HG03354 (cell line): ENCODE results near the gene TRAPPC10.

Experiments used
- ATAC-seq: cut with Tn5 transposase; IDR thresholded peaks from one replicate; pipeline ENCODE4 v1.9.1; 2021; ENCODE audit warnings: mild to moderate bottlenecking; ENCODE audit not compliant: unreplicated experiment, poor library complexity, severe bottlenecking

The TRAPPC10 gene

GRCh38 chr21:43997766-43998742, 14.1 kb upstream of the TRAPPC10 start:
- ATAC-seq, result no peak

- no peak for ATAC-seq
Observed at GRCh38 chr21:44000360-44000759, 11.7 kb upstream of the TRAPPC10 start.

GRCh38 chr21:44002511-44002910, 9.6 kb upstream of the TRAPPC10 start:
- ATAC-seq, result no peak

- ATAC-seq, result no peak
Observed at GRCh38 chr21:44003307-44003966, 8.7 kb upstream of the TRAPPC10 start.

GRCh38 chr21:44005071-44005470, 7.0 kb upstream of the TRAPPC10 start:
- no peak for ATAC-seq

- no peak for ATAC-seq
Observed at GRCh38 chr21:44005593-44005992, 6.5 kb upstream of the TRAPPC10 start.

- no peak for ATAC-seq
Observed at GRCh38 chr21:44006017-44006619, 6.0 kb upstream of the TRAPPC10 start.

GRCh38 chr21:44006656-44007055, 5.5 kb upstream of the TRAPPC10 start:
- no peak for ATAC-seq

GRCh38 chr21:44010429-44010828, 1.7 kb upstream of the TRAPPC10 start:
- ATAC-seq, result no peak

- no peak for ATAC-seq
Observed at GRCh38 chr21:44011123-44011522, 986 bp upstream of the TRAPPC10 start.

- ATAC-seq, result peak; percentile 65
Observed at GRCh38 chr21:44012474-44013379, 618 bp downstream of the TRAPPC10 start.

- no peak for ATAC-seq
Observed at GRCh38 chr21:44013380-44014088, 1.4 kb downstream of the TRAPPC10 start.

- no peak for ATAC-seq
Observed at GRCh38 chr21:44017601-44018000, 5.5 kb downstream of the TRAPPC10 start.

- ATAC-seq, result no peak
Observed at GRCh38 chr21:44018127-44018526, 6.0 kb downstream of the TRAPPC10 start.

- no peak for ATAC-seq
Observed at GRCh38 chr21:44018813-44019567, 6.9 kb downstream of the TRAPPC10 start.

GRCh38 chr21:44019568-44019958, 7.5 kb downstream of the TRAPPC10 start:
- no peak for ATAC-seq

GRCh38 chr21:44020551-44020950, 8.4 kb downstream of the TRAPPC10 start:
- no peak for ATAC-seq

- ATAC-seq, result no peak
Observed at GRCh38 chr21:44021064-44021463, 9.0 kb downstream of the TRAPPC10 start.
